H54 (cell line): Measurements from ENCODE around the gene HOXB6.
A peak's percentile ranks its signal among the peaks of the same experiment; 100 is the strongest.

Experiments
- DNase-seq: peaks from one replicate; pipeline ENCODE4 v3.0.0; 2011; ENCODE audit warnings: low spot score, mixed read lengths; ENCODE audit not compliant: insufficient read length
- FAIRE-seq: peaks from 3 replicates; lab custom pipeline; 2011; peaks lifted over from hg19 to GRCh38; lab: Jason Lieb, UNC
- POLR2A ChIP-seq: IDR thresholded peaks from 2 replicates; pipeline ENCODE4 v1.6.1; 2011; ENCODE audit warnings: low read depth, mild to moderate bottlenecking, low read length

HOXB6 gene

DNA sequence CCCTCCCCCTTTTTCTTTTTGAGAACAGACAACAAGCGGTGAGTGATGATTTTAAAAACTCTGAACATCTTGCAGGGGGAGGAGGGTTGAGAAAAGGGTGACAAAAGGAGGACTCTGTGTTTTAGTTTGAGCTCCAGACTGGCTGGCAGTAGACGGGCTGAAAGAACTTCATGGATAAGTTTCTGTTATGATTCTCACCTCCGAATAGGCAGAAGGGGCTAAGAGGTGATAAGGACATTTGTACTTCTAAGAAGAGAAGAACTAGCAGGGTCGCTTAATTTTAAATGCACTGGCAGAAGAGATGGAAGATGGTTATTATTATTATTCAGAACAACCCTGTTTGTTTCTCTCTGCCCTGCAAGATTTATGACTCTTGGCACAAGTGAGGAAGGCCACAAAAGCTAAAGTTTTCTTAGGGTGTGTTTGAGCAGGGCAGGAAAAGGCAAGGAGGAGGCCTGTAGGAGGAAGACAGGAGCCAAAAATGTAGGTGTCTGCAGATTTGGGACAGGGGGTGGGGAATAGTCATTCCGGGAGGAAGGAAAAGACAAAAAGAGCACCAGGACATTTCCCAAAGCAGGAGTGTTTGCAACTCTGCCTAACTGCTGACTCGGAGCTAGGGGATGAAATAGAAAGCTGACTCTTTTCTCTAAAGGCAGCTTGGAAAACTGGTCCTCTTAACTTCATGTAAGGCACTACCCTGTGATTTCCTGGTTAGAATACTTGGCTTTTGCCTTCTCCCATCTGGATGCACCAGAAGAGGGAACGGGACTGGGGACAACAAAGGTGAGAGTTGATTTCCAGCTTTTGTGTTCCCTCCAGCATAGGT is 48.0 kb downstream of the HOXB6 start:
- FAIRE-seq (no peak), DNase-seq (no peak)

DNA sequence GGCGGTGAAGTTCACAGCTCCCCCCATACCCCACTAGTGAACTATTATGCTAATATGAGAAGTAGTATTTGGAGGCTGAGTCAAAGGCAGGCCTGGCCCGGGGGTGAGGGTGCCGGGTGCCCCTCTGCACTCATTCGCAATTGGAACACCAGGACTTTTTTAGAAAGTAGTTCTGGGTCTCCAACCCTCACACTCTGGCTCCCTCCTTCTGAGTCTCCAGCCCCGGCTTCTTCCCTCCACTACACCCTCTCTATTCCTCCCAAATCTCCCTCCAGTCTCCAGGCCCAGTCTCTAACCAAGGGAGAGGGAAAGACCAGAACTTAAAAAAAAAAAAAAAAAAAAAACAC is 48.6 kb downstream of the HOXB6 start:
- DNase-seq = no peak
- TF ChIP-seq POLR2A = no peak
- FAIRE-seq = no peak

More for the DNA sequence above, 48.0 kb downstream of the HOXB6 start:
- no peak for TF ChIP-seq POLR2A

DNA sequence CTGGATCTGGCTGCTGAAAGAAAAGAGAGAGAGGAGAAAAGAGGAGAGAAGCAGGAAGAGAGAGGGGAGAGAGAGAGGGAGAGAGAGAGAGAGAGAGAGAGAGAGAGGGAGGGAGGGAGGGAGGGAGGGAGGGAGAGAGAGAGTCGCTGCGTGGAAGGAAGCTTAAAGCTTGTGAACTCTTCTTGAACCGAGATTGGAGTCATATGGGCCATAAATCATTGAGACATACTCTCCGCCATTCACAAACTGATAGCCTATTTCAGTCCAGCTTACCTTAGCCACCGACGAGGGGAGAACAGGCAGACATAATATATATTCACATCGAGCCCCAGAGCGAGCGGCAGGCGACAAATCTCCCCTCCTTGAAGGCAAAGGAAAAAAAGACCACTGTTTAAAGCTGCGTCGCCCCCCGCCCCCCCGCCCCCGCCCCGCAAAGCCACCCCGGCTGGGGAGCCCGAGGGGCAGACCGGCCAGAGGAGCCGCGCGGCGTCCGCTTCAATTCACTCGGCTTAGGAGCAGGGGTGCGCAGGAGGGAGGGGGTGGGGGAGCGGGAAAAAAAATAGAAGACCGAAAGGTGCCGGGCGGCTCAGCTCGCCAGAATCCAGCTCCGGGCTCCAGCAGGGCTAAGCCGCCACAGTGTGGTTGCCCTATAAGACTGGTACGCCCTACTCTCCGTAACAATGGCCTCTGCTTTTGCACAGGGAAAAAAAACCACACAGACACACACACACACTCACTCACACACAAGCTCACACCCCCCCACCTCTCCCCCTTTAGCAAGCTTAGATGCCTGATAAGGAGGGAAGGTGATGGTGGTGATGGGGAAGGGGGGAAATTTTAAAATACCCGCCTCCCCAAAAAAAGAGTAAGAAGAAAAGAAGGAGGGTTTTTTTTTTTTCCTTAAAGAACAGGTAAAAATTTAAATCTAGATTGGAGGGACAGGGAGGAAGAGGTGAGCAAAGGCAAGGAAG is 49.2 kb downstream of the HOXB6 start:
- no peak for TF ChIP-seq POLR2A
- DNase-seq = peak; percentile 95
- no peak for FAIRE-seq

DNA sequence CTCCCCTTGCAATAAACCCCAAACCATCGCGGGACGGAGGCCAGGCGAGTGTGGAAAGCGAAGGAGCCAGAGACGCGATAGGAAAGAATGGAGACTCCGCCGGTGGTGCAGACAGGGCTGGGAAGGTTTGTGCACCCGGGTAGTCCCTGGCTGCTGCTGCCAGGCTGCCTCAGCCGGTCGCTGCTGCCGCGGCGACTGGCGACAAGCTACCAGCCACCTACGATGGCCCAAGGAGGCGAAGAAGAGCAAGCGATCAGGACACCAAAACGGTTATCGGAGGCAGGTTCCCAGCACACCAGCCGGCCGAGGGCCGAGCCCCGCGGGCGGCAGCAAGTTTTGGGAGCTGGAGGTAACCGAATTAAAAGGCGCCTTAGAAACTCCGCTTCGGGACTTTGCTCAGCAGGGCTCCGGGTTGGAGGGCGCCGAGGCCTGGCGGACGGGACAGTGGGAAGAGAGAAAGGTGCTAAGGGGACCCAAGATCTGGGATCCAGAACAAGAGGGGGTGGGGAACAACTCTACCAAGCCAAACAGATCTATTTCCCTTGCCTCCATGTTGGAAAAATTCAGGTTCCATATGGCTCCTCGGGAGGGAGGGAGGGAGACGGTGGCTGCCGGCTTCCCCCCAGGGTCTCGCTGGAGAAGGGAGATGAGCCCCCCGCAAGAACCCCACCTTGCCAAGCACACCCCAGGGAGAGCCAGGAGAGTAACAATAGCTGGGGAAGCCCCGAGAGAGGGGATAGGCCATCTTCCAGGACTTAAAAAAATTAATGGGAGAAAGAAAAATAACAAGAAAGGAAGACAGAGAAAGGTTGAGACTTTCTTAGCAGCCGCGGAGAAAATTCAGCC is 50.2 kb downstream of the HOXB6 start:
- TF ChIP-seq POLR2A = no peak
- no peak for FAIRE-seq
- no peak for DNase-seq

DNA sequence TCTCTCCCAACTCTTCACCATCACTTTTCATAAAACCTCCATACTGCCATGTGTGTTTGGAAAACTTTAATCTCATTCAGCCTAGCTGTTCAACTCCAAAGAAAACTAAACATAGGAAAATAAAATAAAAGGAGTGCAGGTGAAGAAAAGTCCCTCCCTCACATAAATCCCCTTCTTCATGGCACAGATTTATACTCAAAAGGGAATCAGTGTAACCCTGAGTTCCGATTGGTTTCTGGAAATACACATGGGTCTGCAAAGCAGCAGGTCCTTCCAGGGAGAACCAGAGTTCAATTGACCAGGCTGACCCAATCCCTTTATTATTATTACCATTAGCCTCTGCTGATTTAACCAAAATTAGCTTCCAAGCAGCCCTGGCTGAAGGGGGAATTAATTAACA is 51.0 kb downstream of the HOXB6 start:
- FAIRE-seq (no peak), DNase-seq (no peak)
- TF ChIP-seq POLR2A = no peak

DNA sequence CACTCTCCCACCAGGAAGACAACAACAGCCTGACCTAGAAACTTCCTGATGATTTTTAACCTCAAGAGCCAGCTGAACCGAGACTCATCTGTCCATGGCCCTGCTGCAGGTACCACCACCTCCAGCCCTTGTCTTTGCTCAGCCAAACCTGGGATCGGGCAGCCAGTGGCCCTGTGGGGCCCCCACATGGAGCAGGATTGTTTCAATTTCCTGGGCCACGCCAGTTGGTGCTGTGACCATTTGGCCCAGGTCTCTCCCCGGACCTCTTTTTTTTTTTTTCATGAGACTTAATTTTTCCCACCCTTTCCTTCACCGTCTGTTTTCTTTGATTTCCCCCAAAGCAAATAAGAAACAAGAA is 51.6 kb downstream of the HOXB6 start:
- FAIRE-seq = no peak
- no peak for DNase-seq
- TF ChIP-seq POLR2A = no peak

DNA sequence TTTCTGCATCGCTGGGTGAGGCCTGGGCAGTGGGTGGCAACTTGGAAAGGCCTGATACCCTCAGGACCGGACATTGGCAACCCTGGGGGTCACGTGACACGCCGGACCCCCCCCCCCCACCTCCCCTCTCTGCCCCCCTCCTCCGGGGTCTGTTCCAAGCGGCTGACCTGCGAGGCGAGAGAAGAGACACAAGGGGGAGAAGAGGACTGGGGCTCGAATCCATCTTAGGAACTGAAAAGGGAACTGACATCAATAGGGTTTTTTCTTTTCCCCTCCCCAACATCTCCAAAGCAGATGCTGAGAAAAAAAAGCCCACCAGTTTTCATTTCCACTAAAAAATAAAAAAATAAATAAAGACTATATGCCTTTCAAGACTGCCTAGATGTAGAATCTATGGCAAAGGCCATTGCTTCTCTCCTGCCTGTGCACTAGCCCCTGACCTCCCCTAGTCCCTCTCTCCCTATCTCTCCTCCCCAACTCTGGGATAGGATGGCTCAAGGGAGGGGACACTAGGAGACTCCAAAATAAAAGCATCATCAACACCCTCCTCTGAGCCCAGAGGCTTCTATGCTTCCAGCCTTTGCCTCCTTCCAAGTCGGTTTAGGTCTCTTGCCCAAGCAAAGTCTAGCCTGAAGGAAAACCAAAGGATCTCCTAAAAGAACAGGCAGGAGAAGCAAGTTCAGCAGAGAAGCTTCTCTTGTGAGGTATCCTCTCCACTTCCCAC is 52.2 kb downstream of the HOXB6 start:
- no peak for TF ChIP-seq POLR2A
- FAIRE-seq (no peak), DNase-seq (no peak)

DNA sequence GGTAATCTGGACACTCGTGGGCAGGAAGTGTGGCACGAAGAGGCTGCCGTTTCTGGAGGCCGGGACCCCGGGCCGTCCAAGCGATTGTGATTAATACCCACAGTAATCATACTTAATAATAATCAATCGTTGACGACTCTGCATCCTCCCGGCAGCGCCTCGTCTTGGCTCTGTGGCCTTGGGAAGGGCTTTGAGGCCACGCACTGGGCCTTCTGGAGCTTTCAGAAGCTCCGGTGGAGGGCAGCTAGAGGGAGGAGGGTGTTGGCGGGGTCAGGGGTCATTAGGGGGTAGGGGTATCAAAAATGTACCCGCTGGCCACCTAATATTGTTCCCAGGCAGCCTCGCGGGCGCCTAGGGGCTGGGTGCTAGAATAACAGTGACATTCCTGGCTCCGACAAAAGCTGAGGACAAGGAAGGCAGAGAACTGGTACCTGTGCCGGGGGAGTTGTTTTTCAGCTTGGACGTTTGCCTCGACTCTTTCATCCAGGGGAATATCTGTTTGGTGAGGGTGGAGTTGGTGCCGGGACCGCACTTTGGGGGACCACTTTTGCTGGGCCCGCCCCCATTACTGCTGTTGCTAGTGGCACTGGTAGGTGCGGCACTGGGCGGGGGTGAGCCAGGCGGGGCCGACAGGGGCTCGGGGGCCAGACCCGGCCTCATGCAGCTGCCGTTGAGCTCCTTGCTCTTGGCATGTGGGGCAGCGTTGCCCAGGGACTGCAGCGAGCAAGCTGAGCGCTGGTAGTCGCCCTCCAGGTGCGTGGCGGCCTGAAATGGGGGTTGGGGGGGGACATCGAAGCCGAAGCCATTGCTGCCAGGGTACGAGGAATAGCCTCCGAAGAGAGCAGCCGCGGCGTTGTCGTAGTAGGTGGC is 53.0 kb downstream of the HOXB6 start:
- FAIRE-seq = no peak
- no peak for TF ChIP-seq POLR2A
- no peak for DNase-seq

DNA sequence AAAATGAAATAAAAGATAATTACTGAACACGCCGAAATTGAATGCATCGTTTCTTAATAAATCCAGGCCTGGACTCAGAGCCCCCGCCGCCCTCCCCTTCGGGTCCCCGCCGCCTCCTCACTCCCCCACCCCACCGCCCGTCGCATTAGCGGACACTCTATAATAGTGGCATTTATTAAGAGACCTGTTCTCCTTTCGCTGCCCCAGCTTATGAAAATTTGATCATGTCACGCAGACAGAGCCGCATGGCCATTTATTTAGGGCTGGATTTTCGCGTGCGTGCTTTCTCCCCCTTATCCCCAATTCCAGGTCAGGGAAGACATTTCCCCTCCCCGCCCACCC is 53.6 kb downstream of the HOXB6 start:
- no peak for TF ChIP-seq POLR2A
- DNase-seq (no peak), FAIRE-seq (no peak)

DNA sequence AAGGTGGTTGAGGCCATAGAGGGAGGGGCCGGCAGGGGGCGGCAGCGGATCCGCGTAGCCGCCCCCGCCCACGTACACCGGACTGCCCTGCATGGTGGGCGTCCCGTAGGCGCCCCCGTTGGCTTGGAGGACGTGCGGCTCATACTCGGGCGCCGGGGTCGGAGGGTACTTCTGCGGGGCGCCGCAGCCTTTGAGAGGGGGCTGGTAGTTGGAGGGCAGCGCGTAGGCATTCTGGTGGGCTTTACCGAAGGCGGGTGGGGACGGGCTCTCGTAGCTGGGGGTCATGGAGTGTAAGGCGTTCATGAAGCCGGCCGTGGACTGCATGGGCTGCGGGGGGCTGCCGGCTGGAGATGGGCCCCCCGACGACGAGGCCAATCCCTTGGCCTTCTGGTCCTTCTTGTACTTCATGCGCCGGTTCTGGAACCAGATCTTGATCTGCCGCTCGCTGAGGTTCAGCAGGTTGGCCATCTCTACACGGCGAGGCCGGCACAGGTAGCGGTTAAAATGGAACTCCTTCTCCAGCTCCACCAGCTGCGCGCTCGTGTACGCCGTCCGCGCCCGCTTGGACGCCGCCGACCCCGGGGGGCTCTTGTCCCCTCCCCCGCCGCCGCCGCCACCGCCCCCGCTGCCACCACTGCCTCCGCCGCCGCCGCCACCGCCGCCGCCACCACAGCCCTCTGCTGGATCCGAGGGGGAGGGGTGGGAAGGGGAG is 54.1 kb downstream of the HOXB6 start:
- FAIRE-seq (no peak), DNase-seq (no peak)
- TF ChIP-seq POLR2A = no peak

DNA sequence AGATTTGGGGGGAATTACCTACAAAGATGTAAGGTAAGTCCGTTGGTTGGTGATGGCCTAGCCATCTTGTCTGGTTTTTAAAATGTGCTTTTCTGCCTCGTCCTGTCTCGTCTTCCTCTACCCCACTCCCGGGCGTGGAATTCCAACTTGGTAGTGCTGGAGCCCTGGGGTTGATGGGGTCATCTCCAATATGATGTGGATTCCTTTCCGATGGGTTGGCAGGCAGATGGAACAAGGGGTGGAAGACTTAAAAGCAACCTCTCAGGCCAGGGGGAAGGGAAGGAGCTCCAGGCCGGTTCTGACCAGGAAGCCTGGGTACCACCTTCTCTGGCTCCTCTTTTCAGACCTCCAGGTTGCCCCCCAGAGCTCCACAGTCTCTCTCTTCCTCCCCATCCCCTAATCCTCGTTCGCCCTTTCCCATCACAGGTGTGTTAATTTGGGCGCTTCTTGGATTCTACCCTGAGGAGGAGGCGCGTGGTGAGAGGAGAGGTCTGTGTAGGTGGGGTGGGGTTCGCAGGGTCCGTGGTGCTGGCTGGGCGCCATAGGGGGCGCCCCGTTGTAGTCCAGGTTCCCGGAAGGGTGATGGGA is 54.8 kb downstream of the HOXB6 start:
- no peak for TF ChIP-seq POLR2A

More for the DNA sequence above, 54.8 kb downstream of the HOXB6 start:
- DNase-seq (no peak), FAIRE-seq (no peak)
